ENCODE data around the gene ITPRID1.

DNA sequence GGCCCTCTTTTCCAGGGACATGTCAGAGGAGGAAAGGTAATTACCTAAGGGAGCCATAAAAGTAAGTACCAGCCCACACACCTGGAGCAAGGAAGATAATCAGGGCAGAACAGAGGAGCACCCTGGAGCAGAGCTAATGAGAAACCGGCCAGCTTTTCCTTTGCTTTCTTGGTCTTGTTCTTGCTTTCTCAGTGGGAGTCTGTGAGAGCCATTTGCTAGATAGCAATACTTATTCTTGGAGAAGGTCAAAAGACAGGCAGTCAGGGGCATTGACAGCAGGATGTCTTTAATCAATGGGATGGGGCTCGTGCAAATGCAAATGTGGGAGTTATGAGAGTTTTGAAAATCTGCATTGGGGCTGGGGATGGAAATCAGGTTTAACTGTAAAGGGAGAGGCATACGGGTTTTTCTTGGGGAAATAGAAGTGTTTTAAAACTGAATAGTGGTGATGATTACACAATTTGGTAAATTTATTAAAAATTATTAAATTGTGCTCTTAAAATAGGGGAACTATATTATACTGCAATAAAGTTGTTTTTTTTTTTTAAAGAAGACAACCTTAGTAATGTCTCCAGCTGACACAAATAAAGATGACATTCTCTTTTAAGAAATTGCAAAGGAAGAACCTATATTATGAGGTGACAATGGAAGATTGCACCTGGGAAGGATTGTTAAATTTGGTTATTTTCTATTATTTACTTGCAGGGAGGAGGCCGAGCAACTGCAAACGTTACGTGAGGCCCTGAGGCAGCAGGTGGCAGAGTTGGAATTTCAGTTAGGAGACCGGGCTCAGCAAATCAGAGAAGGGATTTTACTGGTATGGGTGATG lies 137.6 kb downstream of the ITPRID1 start:
- TF ChIP-seq, protein P1, sequence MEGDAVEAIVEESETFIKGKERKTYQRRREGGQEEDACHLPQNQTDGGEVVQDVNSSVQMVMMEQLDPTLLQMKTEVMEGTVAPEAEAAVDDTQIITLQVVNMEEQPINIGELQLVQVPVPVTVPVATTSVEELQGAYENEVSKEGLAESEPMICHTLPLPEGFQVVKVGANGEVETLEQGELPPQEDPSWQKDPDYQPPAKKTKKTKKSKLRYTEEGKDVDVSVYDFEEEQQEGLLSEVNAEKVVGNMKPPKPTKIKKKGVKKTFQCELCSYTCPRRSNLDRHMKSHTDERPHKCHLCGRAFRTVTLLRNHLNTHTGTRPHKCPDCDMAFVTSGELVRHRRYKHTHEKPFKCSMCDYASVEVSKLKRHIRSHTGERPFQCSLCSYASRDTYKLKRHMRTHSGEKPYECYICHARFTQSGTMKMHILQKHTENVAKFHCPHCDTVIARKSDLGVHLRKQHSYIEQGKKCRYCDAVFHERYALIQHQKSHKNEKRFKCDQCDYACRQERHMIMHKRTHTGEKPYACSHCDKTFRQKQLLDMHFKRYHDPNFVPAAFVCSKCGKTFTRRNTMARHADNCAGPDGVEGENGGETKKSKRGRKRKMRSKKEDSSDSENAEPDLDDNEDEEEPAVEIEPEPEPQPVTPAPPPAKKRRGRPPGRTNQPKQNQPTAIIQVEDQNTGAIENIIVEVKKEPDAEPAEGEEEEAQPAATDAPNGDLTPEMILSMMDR (IDR thresholded peaks at IDR 0.05; ENCODE audit: low read depth, low read length, poor library complexity, severe bottlenecking): no peak
- no peak for TF ChIP-seq EZH2phosphoT487 (IDR thresholded peaks at IDR 0.05; ENCODE audit: borderline replicate concordance, low read length)
